HG03565 (cell line): Measurements from ENCODE around the gene TGFBR3L.

Experiments
- ATAC-seq: cut with Tn5 transposase; IDR thresholded peaks from one replicate; pipeline ENCODE4 v1.9.1; 2021; ENCODE audit warnings: mild to moderate bottlenecking, moderate library complexity; ENCODE audit not compliant: unreplicated experiment

The TGFBR3L gene

GRCh38 chr19:7914598-7915045, at the start of gene TGFBR3L:
TGFBR3L (plus strand) TSS chr19:7914830.
- no peak for ATAC-seq

- no peak for ATAC-seq
Measured at GRCh38 chr19:7865262-7865911, 49.2 kb upstream of the TGFBR3L start.

- no peak for ATAC-seq
Measured at GRCh38 chr19:7866399-7867091, 48.1 kb upstream of the TGFBR3L start.

DNA sequence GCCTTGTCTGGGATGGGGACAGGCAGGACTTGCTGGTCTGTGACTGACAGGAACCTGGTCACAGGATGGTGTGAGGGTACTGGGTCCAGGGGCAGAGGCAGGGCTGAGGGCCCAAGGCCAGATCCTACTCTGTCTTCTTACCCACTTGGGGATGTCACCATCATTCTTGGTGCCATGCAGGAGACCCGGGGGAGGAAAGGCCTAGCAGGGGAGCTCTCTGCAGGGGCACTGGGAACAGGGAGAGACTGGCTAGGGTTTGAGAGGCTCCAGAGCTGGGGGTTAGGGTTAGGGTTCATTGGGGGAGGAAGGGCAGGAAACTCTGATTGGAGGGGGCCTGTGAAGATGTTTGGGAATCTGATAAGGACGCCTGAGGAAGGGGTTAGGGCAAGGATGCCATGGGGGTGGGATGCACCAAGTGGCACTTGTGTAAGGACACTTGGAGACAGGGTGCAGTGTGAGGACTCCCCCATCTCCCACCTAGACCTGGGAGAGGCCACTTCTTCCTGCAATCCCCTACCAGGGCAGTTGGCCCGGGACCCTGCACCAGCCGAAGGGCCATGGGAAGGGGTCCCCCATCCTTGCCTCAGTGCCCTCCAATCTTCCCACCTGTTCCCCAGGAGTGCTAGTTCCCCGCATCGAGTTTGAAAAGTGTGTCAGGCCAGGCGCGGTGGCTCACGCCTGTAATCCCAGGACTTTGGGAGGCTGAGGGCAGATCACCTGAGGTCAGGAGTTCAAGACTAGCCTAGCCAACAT, 47.4 kb upstream of the TGFBR3L start:
- ATAC-seq: no peak

GRCh38 chr19:7868326-7868670, 46.3 kb upstream of the TGFBR3L start:
- no peak for ATAC-seq

- peak; percentile 45 for ATAC-seq
Measured at GRCh38 chr19:7868671-7869452, 45.8 kb upstream of the TGFBR3L start.

- peak; percentile 39 for ATAC-seq
Measured at GRCh38 chr19:7869453-7869909, 45.1 kb upstream of the TGFBR3L start.

GRCh38 chr19:7869910-7870511, 44.6 kb upstream of the TGFBR3L start:
- no peak for ATAC-seq

- ATAC-seq: no peak
Measured at GRCh38 chr19:7870571-7871436, 43.8 kb upstream of the TGFBR3L start.

- ATAC-seq: no peak
Measured at GRCh38 chr19:7871437-7872305, 43.0 kb upstream of the TGFBR3L start.

GRCh38 chr19:7872306-7873204, 42.1 kb upstream of the TGFBR3L start:
- ATAC-seq: no peak

DNA sequence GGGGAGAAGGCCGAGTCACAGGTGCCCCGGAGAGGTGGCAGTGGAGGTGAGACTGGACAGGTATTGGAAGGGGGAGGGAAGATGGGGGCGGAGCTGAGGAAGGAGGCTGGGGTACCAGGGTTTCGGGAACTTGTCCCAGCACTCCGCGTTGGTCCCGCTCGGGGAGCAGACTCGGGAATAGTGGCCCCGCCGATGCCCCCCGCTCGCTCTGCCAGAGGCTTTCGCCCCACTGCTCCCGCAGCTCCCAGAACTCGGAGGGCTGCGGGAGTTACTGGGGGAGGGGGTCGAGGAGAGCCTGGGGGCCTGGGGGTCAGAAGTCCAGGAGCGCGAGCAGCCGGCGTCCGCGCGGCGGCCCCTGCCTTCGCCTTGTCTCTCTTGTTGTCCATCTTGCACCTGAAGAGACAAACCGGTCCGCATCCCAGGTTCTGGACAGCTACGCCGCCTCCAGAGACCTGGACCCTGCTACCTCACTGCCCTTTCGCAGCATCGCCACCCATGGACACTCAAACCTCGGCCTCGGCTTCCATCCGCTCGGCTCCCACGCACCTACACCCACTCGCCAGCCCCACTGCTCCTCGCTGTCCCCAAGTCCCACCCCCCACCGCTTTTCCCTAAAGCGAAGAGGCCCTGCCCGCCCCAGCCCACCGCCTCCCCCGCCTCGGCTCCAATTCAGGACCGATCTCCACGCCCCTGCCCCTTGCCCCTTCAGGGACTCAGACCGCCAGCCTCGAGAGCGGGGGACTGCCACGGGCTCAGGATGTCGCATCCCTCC, 41.1 kb upstream of the TGFBR3L start:
- ATAC-seq: no peak

- ATAC-seq: no peak
Measured at GRCh38 chr19:7874076-7874896, 40.3 kb upstream of the TGFBR3L start, which contains the start of gene PRR36. PRR36 (minus strand) TSS chr19:7874390; CDS start chr19:7873689, 701 bp downstream.

DNA sequence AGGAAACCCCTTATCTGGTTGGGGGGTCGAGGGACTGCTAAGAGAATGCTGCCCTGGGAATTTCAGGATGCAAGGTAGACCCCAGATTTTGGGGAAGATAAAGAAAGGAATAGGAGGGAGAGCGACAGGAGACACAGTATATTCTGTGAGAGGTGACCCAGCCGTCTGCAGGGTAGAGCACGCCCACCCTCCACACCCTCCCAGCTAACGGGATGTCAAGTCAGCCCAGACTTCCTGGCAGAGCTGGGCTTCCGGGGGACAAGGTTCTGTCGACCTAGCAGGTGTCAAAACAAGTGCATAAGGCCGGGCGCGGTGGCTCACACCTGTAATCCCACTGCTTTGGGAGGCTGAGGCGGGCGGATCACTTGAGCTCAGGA, 39.7 kb upstream of the TGFBR3L start:
- no peak for ATAC-seq

DNA sequence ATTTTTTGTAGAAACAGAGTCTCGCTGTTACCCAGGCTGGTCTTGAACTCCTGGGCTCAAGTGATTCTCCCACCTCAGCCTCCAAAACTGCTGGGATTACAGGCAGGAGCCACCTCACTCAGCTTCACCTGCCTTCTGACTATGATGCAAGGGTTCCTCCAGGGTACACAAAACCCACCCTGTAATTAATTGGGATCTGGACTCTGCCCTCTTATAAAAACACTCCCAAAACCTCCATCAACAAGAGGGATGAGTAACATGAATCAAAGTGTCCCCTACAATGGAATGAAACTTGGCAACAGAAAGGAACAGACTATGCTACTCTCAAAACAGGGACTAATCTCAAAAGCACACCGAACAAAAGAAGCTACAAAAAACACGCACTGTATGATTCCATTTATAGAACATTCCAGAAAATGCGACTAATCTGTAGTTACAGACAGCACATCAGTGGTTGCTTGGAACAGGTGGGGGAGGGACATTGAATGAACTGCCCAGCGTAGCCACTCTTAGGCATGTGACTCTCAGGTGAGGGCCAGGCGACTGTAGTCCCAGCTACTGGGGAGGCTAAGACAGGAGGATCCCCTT, 37.3 kb upstream of the TGFBR3L start:
- no peak for ATAC-seq
